HG03060 (cell line): ENCODE data around the gene PTCD2.

Experiments used
- ATAC-seq: cut with Tn5 transposase; IDR thresholded peaks from one replicate; pipeline ENCODE4 v1.9.1; 2021; ENCODE audit warnings: low read depth, moderate number of reproducible peaks; ENCODE audit not compliant: unreplicated experiment

Gene PTCD2

DNA sequence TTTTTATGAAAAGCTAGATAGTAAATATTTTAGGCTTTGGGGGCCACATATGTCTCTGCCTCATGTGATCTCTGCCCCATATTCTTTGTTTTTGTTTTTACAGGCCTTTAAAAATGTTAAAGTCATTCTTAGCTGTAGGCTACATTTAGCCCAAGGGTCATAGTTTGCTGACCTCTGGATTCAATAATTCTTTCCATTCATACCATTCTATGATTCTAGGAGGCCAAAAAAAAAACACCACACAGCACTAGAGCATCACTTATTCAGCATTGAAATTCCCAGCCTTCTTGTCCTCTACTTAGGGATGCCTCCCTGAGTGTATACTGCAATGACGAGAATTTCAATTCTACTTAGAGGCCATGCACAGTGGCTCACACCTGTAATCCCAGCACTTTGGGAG, 17.0 kb downstream of the PTCD2 start:
- ATAC-seq = no peak

DNA sequence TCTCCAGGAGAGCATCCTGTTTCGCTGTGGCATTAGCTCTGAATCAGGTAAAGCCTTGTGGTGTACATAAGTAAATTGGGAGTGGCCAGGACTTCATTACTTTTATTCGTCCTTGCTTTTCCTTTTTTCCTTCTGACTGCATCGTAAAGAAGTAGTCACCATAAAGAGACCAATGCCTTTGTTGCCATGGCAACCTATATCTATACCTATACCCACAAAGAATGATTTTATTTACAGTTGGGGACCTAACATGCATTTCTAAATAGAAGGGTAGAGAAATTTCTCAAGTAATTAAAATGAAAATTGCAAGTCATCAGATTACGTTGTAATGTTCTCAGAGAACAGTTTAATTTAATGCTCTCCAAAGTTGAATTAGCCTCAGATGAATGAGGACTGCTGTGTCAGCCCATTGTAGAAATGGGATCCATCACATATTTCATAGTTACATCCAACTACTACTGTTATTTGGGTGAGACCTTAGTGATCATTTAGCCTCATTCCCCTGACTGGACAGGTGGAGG, 18.6 kb downstream of the PTCD2 start:
- ATAC-seq = no peak

DNA sequence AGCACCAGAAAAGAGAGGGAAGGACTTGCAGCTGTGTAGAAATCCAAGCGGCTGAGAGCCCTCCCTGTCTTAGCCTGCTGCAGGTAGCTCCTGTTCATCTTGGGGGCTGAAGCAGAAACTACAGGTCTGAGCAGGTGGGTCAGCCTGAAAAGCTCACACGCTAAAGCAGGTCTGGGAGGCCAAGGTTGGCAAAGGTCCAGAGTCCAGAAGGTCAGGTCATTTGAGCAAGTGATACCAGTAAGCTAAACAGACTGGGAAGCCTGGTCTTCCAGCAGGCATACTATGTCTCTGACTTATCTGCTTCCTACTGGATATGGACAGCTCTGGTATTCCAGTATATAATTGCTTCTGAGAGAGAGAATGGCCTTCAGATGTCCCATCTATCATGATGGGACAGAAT, 26.2 kb downstream of the PTCD2 start:
- ATAC-seq = no peak

DNA sequence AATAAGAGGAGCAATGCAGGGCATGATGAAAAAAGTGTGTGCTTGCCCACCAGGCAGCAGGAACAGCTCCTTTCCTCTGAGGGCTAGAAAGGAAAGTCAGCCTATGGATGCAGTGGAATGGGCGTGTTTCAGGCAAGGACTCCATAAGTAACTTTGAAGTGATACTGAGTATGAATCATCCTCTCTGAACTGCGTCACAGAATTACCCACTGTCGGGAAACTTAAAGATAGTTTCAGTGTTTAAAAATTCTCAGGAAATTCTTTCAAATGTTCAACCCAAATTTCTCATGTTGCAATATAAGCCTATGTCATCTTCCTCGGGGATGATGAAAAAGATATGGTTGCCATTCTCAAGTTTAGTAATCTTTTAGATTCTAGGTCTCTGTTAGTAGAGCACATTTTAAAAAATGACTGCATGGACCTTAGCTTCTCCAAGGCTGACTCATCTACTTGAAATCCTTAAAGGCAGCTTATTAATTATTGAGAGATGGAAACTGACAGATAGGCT, 27.7 kb downstream of the PTCD2 start:
- ATAC-seq = no peak

DNA sequence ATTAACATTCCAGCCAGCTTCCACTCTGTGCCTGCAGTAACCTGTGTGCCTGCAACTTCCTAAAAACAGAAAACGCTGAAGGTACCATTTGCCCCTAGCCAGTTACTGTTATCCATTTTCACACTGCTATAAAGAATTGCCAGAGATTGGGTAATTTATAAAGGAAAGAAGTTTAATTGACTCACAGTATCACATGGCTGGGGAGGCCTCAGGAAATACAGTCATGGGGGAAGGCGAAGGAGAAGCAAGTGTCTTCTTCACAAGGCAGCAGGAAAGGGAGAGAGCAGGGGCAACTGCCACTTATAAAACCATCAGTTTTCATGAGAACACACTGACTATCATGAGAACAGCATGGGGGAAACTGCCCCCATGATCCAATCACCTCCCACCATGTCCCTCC, 31.2 kb downstream of the PTCD2 start:
- no peak for ATAC-seq

DNA sequence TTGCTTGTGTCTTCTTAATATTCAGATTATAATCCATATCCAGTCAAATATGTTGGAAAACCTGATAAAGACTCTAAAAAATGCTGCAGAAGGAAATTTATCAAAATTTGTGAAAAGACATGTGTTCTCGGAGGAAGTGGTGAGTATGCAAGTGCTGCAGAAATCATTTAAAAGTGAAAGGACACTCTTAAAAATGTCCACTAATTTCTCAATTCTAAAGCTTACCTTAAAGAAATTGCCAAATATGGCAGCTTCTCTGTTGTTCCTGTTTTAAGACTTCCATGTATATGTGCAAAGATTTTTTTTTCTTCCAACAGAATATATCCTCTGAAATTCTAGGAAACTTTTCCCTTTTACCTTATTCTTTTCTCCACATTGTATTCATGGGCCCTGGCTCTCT, 32.4 kb downstream of the PTCD2 start:
- no peak for ATAC-seq

DNA sequence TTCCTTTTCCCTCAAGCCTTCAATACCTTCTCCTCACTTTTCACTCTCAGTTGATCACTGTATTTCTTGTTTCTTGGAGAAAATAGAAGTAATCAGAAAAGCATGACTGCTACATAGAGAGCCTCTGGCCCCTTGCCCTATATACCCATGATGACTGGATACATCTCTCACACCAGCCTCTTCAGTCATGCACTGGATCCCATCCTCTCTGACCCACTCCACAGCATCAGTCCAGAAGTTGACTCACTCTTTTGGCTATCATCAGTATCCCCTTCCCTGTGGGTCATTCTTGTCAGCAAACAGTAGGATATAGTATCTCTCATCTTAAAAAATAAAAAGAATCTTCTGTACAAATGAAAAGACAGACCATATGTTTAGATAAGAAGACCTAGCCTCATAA, 32.9 kb downstream of the PTCD2 start:
- ATAC-seq = no peak

DNA sequence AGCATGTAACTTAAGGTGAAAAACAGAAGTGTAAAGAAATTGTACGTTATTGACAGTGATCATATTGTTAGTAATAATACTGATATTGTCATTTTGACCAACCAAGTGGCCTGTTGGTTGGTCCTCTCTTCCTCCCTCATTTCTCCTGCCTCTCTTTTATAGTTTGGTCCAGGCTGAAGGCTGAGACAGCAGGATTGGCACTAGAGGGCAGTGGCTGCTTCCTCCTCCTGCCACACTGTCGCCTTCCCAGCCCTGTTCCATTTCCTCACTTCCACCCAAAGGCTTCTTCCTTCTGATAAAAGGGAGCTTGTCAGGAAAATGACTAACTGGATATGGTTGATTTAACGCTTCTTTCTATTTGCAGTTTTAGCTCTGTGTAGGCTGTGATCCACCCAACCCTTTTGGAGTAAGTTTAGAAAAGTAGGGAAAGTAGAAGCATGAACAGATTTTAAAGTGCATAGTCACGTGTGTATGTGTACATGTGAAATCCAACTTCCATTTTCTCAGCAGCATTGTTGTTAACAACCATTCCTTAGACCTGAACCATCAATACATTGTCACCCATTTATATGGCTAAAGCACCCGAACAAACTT, 35.6 kb downstream of the PTCD2 start:
- no peak for ATAC-seq

DNA sequence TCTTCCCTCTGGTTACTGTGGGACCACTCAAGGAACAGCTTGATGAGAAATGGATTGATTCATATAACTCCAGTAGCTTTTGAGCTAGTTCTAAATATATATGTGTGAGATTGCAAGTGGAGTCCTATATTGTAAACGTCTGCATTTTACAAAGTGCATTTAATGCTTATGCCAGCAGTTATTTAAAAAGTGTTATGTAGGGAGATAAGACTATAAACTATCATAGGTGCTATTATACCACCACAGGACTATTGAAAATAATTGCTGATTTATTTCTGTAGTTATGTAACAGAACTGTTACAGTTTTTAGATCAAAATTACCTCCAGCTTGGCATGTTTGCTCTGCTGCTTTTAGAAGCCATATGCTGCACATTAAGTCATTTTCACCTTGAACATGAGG, 36.2 kb downstream of the PTCD2 start:
- ATAC-seq = no peak

DNA sequence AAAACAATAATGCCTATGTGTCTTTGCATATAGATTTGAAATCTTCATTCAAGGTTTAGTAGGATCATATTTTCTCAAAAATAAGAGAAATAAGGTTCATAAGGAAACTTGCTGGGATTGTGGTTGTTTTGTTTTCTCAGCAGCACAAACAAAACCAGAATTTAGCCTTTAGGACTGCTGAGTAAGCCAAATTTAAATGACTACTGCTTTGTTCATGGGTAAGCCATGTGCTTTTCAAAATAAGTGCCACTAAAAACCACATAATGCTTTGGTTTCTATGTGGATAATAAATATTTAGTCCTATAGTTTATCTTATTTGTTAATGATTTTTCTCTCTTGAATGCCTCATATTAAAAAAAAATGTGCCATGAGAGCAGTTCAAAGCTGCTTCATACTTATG, 38.8 kb downstream of the PTCD2 start:
- ATAC-seq = no peak

DNA sequence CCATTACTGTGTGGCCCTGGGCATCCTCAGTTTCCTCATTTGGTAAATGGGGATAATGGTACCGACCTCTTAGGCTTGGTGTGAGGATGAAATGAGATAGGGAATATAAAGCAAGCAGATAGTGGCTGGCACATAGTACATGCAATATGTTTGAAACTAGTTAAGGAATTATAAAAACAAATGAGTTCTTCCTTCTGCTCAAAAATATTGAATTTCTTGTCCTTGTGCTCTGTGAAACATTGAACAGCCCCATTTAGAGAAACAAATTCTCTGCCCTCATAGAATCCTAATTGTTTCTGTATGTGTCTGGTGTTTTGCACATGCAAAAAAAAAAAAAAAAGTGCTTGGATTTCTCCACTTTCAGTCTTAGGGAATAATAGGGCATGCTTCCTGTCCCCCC, 39.7 kb downstream of the PTCD2 start:
- ATAC-seq = no peak

DNA sequence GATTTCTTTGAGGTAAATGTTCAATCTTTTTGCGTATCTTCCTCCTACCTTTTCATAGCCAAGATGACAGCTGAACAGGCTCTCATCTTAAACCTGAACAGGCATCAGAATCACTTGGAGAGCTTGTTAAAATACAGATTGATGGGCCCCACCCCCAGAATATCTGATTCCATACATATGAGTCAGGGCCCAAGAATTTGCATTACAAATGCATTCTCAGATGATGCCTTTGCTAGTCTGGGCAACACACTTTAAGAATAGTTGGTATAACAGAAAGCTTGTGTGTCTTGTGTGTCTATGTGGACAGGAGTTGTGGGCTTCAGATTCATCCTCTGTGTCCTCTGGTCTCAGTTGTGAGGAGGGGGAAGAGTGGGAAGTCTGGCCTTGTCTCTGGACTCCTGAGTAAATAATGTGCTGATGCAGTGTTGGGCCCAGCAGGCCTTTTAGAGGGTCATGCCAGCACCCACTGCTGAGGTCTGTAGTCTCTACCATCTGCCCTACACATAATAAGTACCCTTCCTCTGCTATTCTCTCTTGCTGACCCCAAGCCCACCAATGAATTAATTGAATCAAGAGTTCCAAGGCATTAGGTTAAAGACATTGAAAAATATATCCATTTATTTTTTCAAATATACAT, 43.1 kb downstream of the PTCD2 start:
- no peak for ATAC-seq

DNA sequence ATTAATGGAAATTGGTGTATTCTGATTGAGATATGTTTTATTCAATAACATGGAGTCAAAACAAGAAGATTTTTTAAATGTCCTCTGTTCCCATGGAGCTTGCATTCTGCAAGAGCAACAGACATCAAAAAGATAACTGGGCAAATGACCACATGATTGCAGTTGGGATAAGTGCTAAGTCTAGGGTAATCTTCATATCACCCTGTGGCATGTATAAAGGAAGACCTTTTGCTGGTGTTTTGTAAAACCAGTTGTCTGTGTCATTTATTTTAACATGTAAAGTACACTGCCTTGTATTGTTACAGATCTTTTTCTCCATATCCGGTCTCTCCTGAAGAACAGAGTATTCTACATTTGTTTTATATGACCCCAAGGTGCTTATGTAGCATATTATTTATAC, 44.0 kb downstream of the PTCD2 start:
- no peak for ATAC-seq

DNA sequence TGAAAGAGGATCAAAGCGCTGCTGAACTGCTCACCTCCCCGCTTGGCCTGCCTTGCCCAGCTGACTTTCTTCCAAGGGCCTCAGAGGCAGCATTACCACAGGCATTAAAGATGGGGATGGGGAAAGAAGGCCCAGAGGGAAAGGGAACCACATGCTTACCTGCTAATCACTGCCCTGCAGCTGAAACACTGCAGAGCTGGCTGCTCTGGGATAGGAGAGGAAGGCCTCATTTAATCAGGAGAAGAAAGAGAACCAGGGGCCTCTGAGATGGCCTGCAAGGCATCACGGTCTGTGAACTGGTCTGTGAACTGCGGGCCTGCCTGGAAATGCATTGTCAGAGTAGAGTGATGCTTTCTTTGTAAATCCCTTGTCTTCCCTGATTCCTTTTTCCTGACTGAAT, 44.8 kb downstream of the PTCD2 start:
- ATAC-seq = no peak

DNA sequence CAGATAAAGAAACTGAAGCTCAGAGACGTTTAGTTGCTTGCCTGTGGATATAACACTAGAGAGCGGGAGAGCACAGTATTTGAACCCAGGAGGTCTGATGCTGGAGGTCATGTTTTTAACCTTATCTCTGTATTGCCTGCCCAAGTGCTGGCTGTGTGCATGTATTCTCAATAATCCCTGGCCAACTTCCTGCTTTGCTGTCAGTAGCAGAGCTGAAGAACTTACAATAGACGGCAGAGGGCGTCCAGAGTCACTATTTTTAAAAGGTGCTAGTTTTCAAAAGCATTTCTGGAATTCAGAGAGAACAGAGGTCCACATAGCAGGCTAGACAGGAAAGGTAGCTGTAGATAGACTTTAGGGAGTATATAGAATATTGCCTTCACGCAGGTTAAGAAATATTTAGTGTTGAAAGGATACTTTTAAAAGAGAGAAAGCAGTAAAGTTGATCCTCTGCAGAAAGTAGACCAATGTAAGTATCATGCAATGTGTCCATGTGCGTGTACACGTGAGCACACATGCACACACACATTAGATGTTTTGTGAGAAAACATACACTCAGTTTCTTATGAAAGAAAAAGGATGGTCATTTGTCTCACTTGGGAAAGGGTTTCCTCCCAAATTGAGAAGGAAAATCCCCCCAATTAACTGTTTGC, 46.3 kb downstream of the PTCD2 start:
- no peak for ATAC-seq

DNA sequence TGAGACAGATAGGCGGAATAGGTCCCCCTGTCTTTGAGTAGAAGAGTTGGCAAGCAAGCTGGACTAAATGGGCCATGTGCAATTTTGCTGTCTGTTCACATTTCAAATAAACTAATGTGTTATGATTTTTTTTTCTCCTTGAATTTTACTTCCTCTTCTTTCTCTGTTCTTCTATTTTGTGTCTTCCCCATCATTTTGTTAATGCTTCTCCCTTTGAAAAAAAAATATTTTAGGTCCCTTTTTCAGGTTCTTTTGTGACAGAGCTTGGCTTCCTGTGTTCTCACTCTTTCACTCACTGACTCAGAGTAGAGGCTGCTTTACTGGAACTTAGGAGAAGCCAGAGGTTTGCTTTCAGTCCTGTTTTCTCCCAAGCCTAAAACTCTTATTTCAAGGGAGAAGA, 48.1 kb downstream of the PTCD2 start:
- ATAC-seq = no peak

DNA sequence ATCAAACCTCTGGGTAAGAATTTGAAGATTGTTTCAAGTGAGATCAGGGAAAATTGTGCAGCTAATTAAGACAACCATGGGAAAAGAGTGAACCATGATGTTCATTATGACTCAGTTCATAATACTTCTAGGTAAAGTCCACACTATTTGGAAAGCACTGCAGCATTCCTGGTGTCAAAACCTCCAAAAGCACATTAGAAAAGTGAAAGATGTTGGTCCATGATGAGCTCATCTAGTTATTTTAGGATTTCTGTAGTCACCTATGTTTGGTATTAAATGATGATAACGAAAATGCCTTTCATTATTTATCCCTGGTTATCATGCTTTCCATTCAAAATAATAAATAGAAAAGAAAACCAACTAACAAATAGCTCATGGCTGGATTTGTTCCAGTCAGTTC, 49.1 kb downstream of the PTCD2 start:
- ATAC-seq = no peak

DNA sequence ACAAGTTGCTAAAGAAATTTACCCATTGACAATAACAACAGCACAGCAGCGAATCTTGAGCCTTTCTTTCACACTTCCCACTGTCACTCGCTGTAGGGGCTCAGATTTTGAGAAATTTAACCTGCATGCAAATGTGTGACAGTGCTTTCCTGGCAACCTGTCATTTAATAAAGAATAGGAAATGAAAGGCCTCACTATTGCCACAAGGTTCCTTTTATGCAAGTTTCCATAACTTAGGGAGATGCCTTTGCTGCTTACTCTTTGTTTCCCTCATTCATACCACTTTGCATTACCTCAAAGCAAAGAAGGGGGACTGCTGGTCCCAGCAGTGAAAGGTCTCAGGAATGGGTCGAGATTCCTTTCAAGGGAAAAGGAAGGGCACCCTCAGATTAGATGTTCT, 49.5 kb downstream of the PTCD2 start:
- ATAC-seq = no peak

DNA sequence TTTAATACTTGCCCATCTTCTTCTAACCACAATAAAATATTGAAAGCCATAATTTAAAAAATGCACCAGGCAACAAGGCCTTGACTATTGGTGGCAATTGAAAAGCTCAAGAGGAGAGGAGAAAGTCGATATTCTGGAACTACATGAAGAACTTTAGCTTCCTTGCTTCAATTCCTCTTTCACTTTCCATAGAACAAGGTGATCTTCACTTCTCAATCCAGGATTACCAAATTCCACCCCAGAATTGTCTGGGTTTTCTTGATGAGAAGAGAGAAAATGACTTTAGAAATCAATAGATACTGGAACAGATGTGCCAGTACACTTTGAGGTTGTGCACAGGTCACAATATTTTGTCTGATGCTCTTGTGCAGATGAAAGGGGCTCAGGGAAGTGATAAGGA, 52.2 kb downstream of the PTCD2 start:
- ATAC-seq = no peak

DNA sequence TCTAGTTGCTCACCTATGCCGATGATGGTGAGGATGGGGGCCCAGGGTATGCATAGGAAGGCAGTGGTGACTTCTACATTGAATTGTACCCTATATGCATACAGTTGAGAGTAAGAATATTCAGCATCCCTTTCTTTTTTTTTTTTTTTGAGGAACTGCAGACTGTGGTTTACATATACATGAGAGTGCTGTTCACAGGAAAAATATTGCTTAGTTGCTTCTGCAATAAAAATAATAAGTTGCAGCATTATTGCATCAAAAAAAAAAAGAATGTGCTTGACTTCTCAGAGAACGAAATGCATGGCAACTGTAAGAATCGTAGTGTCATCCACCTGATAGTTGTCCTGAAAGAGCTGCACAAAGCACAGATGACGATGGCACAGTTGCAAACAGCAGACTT, 52.8 kb downstream of the PTCD2 start:
- ATAC-seq = no peak

DNA sequence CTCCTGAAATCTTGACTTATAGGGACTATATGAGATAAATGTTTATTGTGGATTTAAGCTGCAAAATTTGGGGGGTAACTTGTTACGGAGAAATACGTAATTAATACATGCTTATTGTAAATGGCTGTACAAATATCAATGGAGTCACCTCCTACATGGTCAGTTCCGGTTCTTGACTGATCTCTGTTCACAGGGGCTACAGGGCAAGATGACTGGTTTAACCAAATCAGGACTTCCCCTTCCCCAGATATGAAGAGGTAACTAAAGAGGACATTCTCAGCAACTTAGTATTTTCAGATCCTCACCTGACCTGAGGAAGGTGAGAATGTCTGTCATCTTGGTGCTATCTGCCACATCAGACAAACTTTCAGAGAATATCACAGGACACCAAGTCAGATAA, 54.7 kb downstream of the PTCD2 start:
- no peak for ATAC-seq

DNA sequence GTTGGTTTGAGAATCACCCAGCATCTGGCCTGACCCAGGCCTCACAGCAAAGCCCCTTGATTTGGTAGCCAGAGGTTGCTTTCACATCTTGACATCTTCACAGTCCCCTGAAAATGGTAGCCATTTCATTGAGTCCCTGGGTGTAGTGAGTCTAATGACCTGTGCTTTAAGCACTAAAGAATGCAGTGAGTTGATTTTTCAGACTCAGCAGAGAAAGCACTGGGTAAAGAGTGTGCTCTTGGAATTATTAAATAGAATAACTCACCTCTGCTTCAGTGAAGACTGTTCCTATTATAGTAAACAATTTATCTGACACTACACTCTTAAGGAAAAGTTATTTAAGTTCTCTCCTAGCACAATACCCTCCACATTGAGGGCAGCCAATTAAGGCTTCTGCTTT, 56.2 kb downstream of the PTCD2 start:
- no peak for ATAC-seq
